ENCODE data around the gene BCAP31. TPM values are rescaled to one million over a fixed set of nuclear protein-coding genes. Genes with fewer than 3 reads are reported as not detected.
A peak's percentile ranks its signal among the peaks of the same experiment; 100 is the strongest.

The BCAP31 gene
- total RNA-seq, 1 experiment from 2014 or later: 232 TPM

GRCh38 chrX:153769865-153770600, 45.8 kb upstream of the BCAP31 start:
- intact Hi-C loops (cut with micrococcal nuclease; ENCODE audit: unreplicated experiment): no loop called here
- no peaks in the 10 kb centered on the region for H3K27me3 Mint-ChIP-seq (ENCODE audit: insufficient read depth, unreplicated experiment)

DNA sequence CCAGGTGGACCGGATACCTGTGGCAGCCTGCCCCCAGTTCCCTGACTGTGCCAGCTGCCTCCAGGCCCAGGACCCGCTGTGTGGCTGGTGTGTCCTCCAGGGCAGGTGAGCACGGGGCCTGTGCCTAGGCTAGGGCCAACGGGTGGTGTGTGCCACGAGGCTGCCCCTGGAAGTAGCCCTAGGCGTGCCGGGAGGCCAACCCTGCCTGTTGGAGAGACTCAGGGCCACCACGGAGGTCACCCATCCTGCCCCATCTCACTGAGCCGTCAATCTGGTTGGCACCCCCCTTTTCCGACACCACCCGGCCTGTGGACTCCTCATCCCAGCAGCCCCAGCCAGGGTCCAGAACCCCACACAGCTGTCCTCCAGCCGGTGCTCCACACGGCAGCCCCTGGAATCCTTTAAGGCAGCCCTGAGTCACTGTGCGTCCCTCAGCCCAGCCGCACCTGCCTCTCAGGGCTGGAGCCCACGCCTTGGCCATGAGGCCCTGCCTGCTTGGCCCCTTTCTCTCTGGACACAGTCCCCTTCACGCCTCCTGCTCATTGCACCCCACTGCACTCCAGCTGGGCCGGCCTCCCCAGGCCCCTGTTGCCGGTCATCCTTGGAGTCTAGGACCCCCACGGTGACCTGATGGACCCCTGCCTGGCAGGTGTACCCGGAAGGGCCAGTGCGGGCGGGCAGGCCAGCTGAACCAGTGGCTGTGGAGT, 45.1 kb upstream of the BCAP31 start:
- Histone ChIP-seq H3K4me1 (no peaks in the 10 kb centered on the region), H3K9me3 (no peaks in the 10 kb centered on the region), H3K4me3 (ENCODE audit: low read depth, low read length) (no peak overlapping the region), H3K27me3 (replicated peaks; ENCODE audit: control insufficient read depth, insufficient read depth, low read length) (no peaks in the 10 kb centered on the region), H3K36me3 (ENCODE audit: control insufficient read depth, insufficient read depth, low read length) (no peaks in the 10 kb centered on the region)
- H3K4me3 Mint-ChIP-seq (ENCODE audit: unreplicated experiment): no peak overlapping the region
- DNase-seq: peak in 1 of 2 experiments; percentile 20
- no peaks in the 10 kb centered on the region for H3K9me3 Mint-ChIP-seq (ENCODE audit: unreplicated experiment)
- POLR2A ChIA-PET: no interaction called here
- no peak for TF ChIP-seq CTCF (IDR thresholded peaks at IDR 0.05; ENCODE audit: insufficient read depth in 1 of 2, low read depth in 1 of 2, low read length in 1 of 2, severe bottlenecking in 1 of 2, unreplicated experiment in 1 of 2)
- BruUV-seq (replicated peaks): no TSS peak
- intact Hi-C loops (cut with micrococcal nuclease; ENCODE audit: unreplicated experiment): no loop called here
- no peaks in the 10 kb centered on the region for H3K36me3 Mint-ChIP-seq (ENCODE audit: insufficient read depth, unreplicated experiment)
- no peaks in the 10 kb centered on the region for H3K4me1 Mint-ChIP-seq (ENCODE audit: low read depth, unreplicated experiment)
- H3K27ac Mint-ChIP-seq (ENCODE audit: unreplicated experiment): no peak overlapping the region
- no peaks in the 10 kb centered on the region for H3K27me3 Mint-ChIP-seq (ENCODE audit: insufficient read depth, unreplicated experiment)
- CTCF ChIA-PET: no interaction called here

More at GRCh38 chrX:153769865-153770600, 45.8 kb upstream of the BCAP31 start:
- TF ChIP-seq CTCF (IDR thresholded peaks at IDR 0.05; ENCODE audit: insufficient read depth in 1 of 2, low read depth in 1 of 2, low read length in 1 of 2, severe bottlenecking in 1 of 2, unreplicated experiment in 1 of 2): no peak
- Mint-ChIP-seq H3K27ac (ENCODE audit: unreplicated experiment) (no peak overlapping the region), H3K9me3 (ENCODE audit: unreplicated experiment) (no peaks in the 10 kb centered on the region), H3K4me1 (ENCODE audit: low read depth, unreplicated experiment) (no peaks in the 10 kb centered on the region), H3K36me3 (ENCODE audit: insufficient read depth, unreplicated experiment) (no peaks in the 10 kb centered on the region), H3K4me3 (ENCODE audit: unreplicated experiment) (no peak overlapping the region)
- POLR2A ChIA-PET: no interaction called here
- Histone ChIP-seq H3K36me3 (ENCODE audit: control insufficient read depth, insufficient read depth, low read length) (no peaks in the 10 kb centered on the region), H3K4me3 (ENCODE audit: low read depth, low read length) (no peak overlapping the region), H3K4me1 (no peaks in the 10 kb centered on the region), H3K27me3 (replicated peaks; ENCODE audit: control insufficient read depth, insufficient read depth, low read length) (no peaks in the 10 kb centered on the region), H3K9me3 (no peaks in the 10 kb centered on the region)
- CTCF ChIA-PET: no interaction called here
- no TSS peak for BruUV-seq (replicated peaks)
- no peak for DNase-seq

DNA sequence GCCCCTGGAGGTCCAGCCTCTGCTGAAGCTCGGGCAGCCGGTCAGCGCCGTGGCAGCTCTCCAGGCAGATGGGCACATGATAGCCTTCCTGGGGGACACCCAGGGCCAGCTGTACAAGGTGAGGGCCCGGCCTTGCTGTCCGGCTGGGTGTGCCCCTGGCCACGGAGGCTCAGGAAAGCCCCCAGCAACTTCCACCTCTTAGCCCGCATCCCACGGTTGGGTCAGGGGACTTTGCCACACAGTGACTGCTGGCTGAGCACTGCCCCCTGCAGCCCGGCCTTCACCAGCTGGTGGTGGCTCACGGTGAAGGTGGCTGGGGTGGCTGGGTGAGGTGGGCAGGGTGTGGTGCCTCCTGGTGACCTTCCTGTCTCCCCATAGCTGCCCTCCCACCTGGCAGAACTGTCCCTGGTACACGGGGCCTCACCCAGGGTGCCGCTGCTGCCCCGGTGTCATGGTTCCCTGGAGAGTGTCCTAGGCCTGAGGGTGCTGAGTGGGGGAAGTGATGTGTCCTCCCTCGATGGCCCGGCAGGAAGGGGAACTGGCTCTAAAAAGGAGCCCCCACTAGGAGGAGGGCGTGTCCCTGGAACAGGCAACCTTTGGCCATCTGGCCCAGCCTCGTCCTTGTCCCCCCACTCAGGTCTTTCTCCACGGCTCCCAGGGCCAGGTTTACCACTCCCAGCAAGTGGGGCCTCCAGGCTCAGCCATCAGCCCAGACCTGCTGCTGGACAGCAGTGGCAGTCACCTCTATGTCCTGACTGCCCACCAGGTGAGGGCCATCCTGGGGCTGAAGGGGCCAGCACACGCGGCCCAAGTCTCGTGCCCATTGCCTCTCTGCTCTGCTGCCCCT, 44.3 kb upstream of the BCAP31 start:
- intact Hi-C loops (cut with micrococcal nuclease; ENCODE audit: unreplicated experiment): no loop called here

More for the DNA sequence above, 44.3 kb upstream of the BCAP31 start:
- Histone ChIP-seq H3K36me3 (ENCODE audit: control insufficient read depth, insufficient read depth, low read length) (no peaks in the 10 kb centered on the region), H3K9me3 (no peaks in the 10 kb centered on the region), H3K4me3 (ENCODE audit: low read depth, low read length) (no peak overlapping the region), H3K4me1 (no peaks in the 10 kb centered on the region), H3K27me3 (replicated peaks; ENCODE audit: control insufficient read depth, insufficient read depth, low read length) (no peaks in the 10 kb centered on the region)
- no TSS peak for BruUV-seq (replicated peaks)
- no peaks in the 10 kb centered on the region for H3K9me3 Mint-ChIP-seq (ENCODE audit: unreplicated experiment)
- H3K36me3 Mint-ChIP-seq (ENCODE audit: insufficient read depth, unreplicated experiment): no peaks in the 10 kb centered on the region
- no peaks in the 10 kb centered on the region for H3K27me3 Mint-ChIP-seq (ENCODE audit: insufficient read depth, unreplicated experiment)
- H3K4me3 Mint-ChIP-seq (ENCODE audit: unreplicated experiment): no peak overlapping the region
- ChIA-PET POLR2A (no interaction called here), CTCF (no interaction called here)
- H3K27ac Mint-ChIP-seq (ENCODE audit: unreplicated experiment): no peak overlapping the region
- no peaks in the 10 kb centered on the region for H3K4me1 Mint-ChIP-seq (ENCODE audit: low read depth, unreplicated experiment)
- peak in 1 of 2 experiments; percentile 15 for DNase-seq
- TF ChIP-seq CTCF (IDR thresholded peaks at IDR 0.05; ENCODE audit: insufficient read depth in 1 of 2, low read depth in 1 of 2, low read length in 1 of 2, severe bottlenecking in 1 of 2, unreplicated experiment in 1 of 2): no peak

Measured in Caco-2 (cell line).